HG02852 (cell line): ENCODE results near the gene LDLRAD4.

Source experiments
- ATAC-seq: cut with Tn5 transposase; IDR thresholded peaks from one replicate; pipeline ENCODE4 v1.9.1; 2021; ENCODE audit warnings: mild to moderate bottlenecking, moderate library complexity; ENCODE audit not compliant: unreplicated experiment

The LDLRAD4 gene

DNA sequence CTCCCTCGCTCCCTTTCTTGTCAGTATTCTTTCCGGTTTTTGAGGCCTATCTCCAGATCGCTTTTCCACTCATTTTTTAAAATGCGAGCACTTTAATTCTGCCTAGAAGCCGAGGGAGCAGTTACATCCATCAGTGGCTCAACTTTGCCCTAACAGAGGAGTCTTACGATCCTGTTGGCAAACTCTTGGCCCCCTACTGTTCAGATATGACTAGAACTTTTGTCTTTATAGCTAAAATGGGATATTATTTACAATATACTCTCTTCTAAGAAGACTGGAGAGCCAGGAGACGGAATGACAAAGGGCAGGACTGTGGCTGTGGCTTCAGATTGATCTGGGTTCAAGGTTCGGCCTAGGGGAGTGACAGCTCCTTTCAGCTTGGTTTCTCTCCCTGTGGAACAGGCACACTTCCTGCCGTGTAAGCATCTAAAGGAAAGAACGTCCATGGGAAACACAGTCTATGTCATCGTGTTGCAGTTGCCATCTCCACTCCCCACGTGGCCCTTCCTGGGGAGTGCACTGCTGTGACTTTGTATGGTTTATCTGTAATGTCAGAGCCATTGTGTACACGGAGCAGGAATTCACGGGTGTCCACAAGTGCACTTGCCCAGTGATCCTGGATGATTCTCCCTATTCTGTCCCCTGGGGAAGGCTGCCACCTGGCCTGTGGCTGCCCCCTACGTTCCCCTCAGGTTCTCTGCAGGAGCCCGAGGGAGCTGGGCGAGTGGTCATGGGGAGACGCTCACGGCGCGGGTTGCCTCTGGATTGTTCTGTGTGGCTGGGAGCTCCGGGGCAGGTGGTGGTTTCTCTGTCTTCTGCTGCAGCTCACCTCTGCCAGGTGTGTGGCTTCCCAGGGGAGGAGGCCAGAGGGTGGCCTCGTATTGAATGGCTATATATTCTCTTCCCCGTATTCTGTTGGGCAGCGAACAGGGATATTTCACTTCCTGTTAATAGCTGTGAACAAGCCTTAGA is 222.0 kb downstream of the LDLRAD4 start:
- ATAC-seq = no peak

DNA sequence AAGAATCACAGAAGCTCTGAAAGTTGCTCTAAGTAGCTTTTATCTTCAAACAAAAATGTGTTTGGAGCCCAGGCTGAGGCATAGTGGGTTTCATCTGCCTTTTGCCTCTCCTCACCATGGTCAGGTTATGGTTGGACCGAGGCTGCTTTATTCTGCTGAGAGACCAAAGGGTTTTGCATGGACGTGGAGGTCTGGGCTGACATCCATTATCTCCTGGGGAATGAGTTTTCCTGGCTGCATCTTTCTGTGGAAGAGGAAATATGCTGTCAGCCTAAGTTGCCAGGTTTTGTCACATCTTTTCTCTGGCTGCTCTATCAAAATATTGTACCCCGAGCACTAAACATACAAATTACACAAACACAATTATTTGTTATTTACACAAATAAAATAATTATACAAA is 223.2 kb downstream of the LDLRAD4 start:
- no peak for ATAC-seq

GRCh38 chr18:13442451-13442850 is 223.9 kb downstream of the LDLRAD4 start:
- no peak for ATAC-seq

DNA sequence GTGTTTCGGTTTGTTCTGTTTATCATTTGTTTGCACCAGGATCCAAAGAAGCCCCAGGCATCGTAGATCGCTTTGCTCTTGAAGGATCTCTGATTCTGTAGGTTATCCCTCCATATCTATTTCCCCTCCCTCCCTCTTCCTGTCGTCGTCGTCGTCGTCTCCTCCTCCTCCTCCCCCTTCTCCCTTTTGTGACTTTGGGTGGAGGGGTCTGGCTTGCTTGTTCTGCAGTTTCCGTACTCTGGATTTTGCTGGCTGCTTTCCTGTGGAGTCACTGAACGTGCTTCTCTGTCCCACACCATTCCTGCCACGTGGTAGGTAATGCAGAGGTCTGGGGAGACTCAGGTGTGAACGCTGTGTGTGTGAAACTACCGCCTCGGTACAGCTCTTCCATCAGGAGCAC is 225.0 kb downstream of the LDLRAD4 start:
- no peak for ATAC-seq

DNA sequence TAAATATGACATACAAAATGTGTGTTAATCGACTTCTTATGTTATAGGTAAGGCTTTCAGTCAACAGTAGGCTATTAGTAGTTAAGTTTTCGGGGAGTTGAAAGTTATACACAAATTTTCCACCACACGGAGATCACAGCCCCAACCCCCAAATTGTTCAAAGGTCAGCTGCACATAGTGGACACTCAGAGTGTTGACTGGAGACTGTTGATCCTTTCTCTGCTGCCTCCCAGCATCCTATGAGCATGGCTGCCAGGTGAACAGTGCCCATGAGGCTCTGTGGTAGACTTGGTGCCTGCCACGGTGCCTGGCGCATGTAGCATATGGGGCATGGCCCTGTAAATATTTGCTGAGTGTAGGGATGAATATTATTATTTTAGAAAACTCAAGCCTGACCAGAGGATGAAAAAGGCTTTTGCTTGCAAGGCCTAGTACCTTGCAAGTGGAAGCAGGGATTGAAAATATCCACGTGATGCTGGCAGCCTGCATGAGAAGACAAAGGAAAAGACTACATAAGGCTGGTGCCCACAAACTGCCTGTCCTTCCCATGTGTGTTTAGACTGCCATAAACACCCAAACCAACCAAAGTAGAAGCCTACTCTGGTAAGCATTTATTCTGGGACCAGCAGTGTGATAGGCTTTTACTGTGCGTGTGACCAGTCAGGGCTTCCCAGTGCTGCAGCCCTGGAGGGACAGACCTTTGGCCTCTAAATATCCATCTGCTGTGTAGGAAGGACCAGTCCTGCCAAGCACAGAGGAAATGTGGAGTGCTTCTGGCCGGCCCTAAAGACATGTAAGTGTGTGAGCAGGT is 226.1 kb downstream of the LDLRAD4 start:
- ATAC-seq = no peak

DNA sequence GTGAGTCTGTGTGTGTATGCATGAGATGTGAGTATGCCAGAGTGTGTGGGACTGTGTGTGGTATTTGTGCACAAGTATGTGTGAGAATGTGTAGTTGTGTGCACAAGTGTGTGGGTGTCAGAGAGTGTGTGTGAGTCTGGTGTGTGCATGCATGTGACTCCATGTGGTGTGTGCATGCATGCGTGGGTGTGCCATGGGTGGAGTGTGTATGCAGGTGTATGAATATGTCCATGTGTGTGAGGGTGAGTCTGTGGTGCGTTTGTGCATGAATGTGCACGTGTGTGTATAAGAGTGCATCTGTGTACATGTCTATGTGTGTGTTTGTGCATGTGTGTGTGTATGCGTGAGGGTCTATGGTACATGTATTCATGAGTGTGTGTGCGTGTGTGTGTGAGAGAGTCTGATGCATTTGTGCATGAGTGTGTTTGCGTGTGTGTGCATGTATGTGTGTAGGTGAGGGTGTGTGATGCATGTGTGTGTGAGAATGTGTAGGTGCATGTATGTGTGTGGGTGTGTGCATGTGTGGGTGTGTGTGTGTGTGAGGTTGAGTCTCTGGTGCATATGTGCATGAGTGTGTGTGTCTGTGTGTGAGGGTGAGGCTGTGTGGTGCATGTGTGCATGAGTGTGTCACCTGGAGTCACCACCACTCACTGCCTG is 226.8 kb downstream of the LDLRAD4 start:
- ATAC-seq = no peak

GRCh38 chr18:13446024-13446423 is 227.5 kb downstream of the LDLRAD4 start:
- no peak for ATAC-seq

GRCh38 chr18:13446610-13447461 is 228.3 kb downstream of the LDLRAD4 start:
- ATAC-seq = no peak

DNA sequence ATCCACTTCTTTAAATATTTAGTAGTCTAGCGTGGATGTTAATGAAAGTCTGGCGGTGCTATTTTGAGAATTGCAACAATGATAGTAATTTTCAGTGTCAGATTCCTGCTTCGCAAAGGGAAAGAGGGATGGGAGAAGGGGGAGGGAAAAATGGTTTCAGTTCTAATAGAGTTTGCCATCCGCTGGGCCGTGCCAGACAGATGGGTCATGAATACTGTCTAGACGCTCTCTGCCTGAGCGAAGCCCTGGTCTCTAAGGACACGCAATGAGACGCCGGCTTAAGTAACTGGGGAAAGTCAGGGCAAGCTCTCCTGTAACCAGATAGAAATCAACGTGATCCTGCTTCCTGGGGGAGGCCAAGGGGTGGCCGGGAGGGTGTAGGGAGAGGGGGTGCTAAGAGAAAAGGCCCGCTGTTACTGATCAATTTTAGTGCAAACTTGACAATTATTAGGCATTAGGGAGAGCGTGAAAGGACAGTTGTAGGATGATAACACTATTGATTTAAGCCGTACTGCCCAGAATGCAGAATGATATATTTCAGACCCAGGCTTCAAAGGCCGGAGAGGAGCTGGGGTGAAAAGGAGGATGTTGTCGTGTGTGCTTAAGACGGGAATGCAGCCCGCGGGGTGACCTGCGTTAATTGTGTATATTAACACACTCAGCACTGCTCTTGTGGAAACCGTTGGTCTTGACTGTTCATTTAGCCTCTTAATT is 229.2 kb downstream of the LDLRAD4 start:
- no peak for ATAC-seq

DNA sequence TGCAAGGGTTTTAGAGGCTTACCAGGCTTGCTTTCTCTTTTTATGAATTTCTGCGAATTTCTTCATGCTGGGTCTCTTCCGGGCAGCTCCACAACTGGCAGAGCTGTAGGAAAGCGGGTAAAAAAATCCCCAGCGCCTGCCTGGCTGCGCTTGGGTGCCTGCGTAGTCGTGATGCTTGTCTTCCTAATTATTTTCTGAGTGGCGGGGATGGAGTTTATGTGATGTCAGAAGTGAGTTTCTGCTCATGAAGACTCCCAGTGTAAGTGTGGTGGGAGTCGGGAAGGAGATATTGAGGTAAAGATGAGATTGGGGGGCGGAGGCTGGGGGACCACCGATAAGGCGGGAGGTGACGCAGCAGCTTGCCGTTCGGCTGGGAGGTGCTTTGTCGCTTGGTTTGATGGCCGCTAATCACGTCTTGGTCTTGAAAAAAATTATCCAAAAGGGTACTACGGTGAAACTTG is 229.8 kb downstream of the LDLRAD4 start:
- ATAC-seq = no peak

DNA sequence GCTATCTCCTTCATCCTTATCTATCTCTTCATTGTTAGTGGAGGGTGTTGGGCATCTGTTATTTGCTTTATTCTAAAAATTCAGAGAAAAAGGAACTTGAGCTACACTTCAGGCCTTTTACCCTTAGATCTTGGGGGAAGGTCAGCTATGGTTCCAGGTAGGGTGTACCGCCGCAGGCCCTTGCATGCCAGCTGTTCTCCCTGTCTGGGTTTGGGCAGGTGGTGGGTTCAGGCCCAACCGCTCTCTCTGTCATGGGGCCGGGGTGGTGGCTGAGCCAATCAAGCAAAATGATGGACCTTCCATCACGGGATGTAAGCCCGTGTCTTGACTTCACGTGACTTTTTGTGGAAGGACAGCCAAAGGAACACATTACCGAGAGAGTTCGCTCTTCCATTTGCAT is 231.1 kb downstream of the LDLRAD4 start:
- ATAC-seq = no peak

DNA sequence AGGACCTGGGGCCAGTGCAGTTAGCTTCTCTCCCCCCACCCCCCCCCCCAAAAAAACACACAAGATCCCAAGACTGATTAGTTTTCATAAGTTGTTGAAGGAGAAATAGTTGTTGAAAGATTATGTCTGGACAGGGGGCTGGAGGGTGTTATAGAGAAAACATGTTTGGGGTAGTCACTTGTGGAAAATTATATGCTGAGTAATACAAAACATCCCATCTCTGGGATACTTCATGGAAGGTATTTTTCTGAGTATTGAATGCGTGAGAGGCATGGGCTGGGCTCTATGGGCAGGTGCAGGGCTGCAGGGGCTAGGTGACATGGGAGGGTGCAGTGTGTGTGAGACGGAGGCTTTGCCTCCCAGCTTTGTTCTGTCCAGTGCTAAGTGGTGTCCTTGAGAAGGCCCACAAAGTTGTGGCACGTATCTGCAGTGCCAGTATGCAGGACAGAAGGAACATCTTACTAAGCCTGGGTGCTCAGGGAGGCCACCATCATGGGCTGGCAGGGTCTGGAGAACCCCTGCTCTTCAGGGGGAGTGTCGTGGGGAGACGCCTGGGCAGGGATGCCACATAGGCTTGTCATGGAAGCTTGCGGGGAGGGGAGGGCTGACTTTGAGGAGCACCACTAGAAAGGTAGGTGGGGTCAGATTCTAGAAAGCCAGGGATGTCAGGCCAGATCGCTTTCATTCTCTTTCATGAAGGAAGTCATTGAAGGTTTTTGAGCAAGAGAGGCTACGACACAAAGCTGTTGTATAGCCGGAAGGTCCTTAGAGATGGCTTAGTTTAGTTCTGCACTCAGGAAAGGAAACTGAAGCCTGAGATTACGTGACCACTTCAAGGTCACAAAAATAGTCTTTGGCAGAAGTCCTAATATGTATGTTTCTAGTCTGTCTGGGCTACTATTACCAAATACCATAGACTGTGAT is 232.0 kb downstream of the LDLRAD4 start:
- peak; percentile 75 for ATAC-seq

GRCh38 chr18:13451213-13451540 is 232.6 kb downstream of the LDLRAD4 start:
- ATAC-seq = peak; percentile 7

DNA sequence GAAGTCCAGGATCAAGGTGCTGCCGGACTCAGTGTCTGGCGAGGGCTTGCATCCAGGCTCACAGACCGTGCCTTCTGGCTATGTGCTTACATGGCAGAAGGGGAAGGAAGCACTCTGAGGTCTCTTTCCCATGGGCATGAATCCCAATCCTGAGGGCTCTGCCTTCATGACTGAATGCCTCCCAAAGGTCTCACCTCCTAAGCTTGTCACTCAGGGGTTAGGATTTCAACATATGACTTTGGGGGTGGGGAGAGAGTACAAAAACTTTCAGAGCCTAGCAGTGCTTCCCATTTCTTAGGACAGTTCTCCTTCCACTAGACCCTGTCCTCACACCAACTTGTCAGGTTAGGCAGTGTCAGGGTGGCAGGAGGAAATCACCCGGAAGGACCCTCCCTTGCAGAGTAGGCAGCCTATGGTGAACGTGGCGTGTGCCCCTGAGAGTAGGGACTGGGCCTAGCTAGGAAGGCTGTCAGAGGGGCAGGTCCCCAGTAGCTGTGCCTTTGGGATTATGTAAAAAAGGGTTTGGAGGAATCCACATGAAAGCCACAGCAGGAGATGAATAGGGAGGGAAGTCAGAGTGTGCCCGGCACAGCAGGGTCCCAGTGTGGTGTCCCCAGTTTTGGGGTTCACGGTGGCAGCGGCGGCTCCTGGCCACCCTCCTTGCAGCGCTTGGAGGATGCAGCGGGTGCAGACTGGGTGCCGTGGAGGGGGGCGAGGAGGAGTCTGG is 233.3 kb downstream of the LDLRAD4 start:
- no peak for ATAC-seq

GRCh38 chr18:13452388-13452811 is 233.8 kb downstream of the LDLRAD4 start:
- ATAC-seq = no peak

- ATAC-seq = no peak
Observed at GRCh38 chr18:13452871-13453680, 234.5 kb downstream of the LDLRAD4 start.

- no peak for ATAC-seq
Observed at GRCh38 chr18:13453714-13454113, 235.2 kb downstream of the LDLRAD4 start.
